Measurements from ENCODE around the gene ZNF74.
"Not testable (repeated sequence)": the region's sequence is repeated elsewhere in the genome, so short reads cannot be mapped to it uniquely, and the experiment has no call there.

- not testable (repeated sequence) for TF ChIP-seq CTCF, EZH2 (IDR thresholded peaks at IDR 0.05)
Measured at GRCh38 chr22:20360866-20361751, 32.8 kb upstream of the ZNF74 start.

Data from neural progenitor cell (in vitro differentiated cells).